Measurements from ENCODE around the gene GALNTL6. TPM values are rescaled to one million over a fixed set of nuclear protein-coding genes. Genes with fewer than 3 reads are reported as not detected.
A peak's percentile ranks its signal among the peaks of the same experiment; 100 is the strongest.

Gene GALNTL6
- total and polyA plus RNA-seq, 9 of the 15 experiments (the other 6 are each of a cell fraction or from before 2014, with no cell fraction given), result 0.18 to 0.50 (median 0.29) TPM

DNA sequence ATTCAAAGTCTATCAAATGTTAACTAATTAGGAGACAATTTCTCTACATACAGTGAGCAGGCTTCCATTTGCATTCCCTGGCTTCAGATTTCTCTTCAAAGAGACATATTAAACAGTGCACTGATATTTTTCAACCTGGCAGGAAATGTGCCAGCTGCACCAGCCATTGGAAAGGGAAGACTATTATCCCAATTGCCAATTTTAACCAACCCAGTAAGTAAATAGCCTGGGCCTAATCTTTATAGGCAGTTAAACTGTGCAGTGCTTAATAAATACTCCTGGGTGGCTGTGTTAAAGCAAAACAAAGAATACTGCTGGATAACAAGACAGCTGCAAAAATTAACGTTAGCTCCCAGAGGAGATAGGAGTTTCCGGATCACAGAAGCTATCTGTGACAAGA, 1243.5 kb downstream of the GALNTL6 start (continued):
- TF ChIP-seq HMGXB4 (CRISPR knock-in tag; IDR thresholded peaks at IDR 0.05), result no peak

DNA sequence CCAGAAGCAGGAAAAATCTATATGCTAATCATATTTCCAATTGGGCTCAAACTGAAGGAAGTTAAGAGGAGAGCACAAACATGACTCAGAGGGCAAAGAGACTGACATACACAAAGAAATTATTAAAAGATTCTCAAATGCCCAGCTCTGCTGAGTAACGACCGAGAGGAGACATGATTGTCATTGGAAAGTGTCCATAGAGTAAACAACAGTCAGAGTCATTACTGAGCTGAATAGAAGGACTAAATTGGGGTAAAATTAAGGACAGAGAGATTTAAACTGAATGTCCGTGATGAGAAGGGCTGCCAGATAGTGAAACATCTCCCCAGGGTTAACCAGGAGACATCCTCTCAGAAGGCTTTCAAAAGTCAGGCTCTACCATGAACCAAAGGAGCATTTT, 1244.2 kb downstream of the GALNTL6 start:
- ChIA-PET POLR2A (interaction anchor here (0.7 to 1.4 kb wide), 3 partner anchors 9 to 34 kb away, joined by 3 to 6 read pairs (median 3); no protein-coding TSS in a partner anchor), CTCF (ENCODE audit: low intra/inter-chr PET ratio) (no interaction called here)
- 16% methylated on average over 3 of the region's 3 CpGs for WGBS (ENCODE audit: insufficient coverage, low coverage, missing lambda C conversion rate)
- DNase-seq (ENCODE audit: extremely low read depth in 1 of 4, low spot score in 3 of 4) (no peak), FAIRE-seq (no peak), ATAC-seq (no peak; the same call in 1 of the 3 replicates)
- H4K20me1 ChIP-seq (replicated peaks; ENCODE audit: control insufficient read depth, insufficient read depth, low read length), result no peaks in the 10 kb centered on the region
- no peak overlapping the region for H3K4me3 ChIP-seq
- peak overlapping the region; percentile 66 for H2AFZ ChIP-seq (ENCODE audit: low read depth, low read length)
- no peaks in the 10 kb centered on the region for H3K27me3 ChIP-seq (ENCODE audit: control insufficient read depth in 2 of 2, insufficient read depth in 2 of 2, low read length in 2 of 2)
- H3K9ac ChIP-seq (ENCODE audit: insufficient read depth in 1 of 2, low read depth in 2 of 2, low read length in 2 of 2), result no peak overlapping the region
- in situ Hi-C loops (cut with MboI) (no loop called here), intact Hi-C loops (cut with micrococcal nuclease) (no loop called here)
- H3K4me1 ChIP-seq (replicated peaks in 1 of 2; ENCODE audit: control insufficient read depth in 2 of 2, insufficient read depth in 2 of 2, low read length in 2 of 2), result peaks cover 0 to 6% of the 10 kb centered on the region in 2 experiments; a peak in 2 of 5 replicates
- no peaks in the 10 kb centered on the region for H3K79me2 ChIP-seq (ENCODE audit: control insufficient read depth, insufficient read depth, low read length)
- H3K27ac ChIP-seq (ENCODE audit: extremely low read depth, low read depth, low read length), result no peak overlapping the region
- no peak overlapping the region for H3K4me2 ChIP-seq (ENCODE audit: insufficient read depth, low read length)
- no peaks in the 10 kb centered on the region for H3K9me3 ChIP-seq (replicated peaks; ENCODE audit: control insufficient read depth, insufficient read depth, low read depth, low read length)
- H3K9me1 ChIP-seq (ENCODE audit: control insufficient read depth, insufficient read depth, low read length), result no peaks in the 10 kb centered on the region
- no TSS peak for BruUV-seq (replicated peaks)
- H3K36me3 ChIP-seq (ENCODE audit: control insufficient read depth, insufficient read depth, low read length), result no peaks in the 10 kb centered on the region
- TF ChIP-seq L3MBTL2 (IDR thresholded peaks at IDR 0.05) (no peak), FOXK1 (CRISPR knock-in tag; IDR thresholded peaks at IDR 0.05; ENCODE audit: borderline replicate concordance) (no peak), BHLHE40 (IDR thresholded peaks at IDR 0.05; ENCODE audit: low read length) (no peak), ZNF3 (CRISPR knock-in tag; IDR thresholded peaks at IDR 0.05) (no peak), KLF6 (CRISPR knock-in tag; IDR thresholded peaks at IDR 0.05; ENCODE audit: borderline replicate concordance) (no peak), MIER1 (IDR thresholded peaks at IDR 0.05; ENCODE audit: low read depth) (no peak), ZNF165 (CRISPR knock-in tag; IDR thresholded peaks at IDR 0.05; ENCODE audit: borderline replicate concordance) (no peak), EGR1 (conservative IDR thresholded peaks at IDR 0.05) (no peak), ETV6 (IDR thresholded peaks at IDR 0.05; ENCODE audit: borderline replicate concordance in 1 of 2, low read depth in 2 of 2, low read length in 1 of 2) (no peak), ETV6 (CRISPR knock-in tag; IDR thresholded peaks at IDR 0.05; ENCODE audit: borderline replicate concordance) (no peak), NR3C1 (CRISPR knock-in tag; IDR thresholded peaks at IDR 0.05) (no peak), ARNT (IDR thresholded peaks at IDR 0.05) (no peak), FOXA1 (IDR thresholded peaks at IDR 0.05; ENCODE audit: borderline replicate concordance) (no peak), DACH1 (IDR thresholded peaks at IDR 0.05; ENCODE audit: partially characterized antibody) (no peak)
- TF ChIP-seq, protein P1, sequence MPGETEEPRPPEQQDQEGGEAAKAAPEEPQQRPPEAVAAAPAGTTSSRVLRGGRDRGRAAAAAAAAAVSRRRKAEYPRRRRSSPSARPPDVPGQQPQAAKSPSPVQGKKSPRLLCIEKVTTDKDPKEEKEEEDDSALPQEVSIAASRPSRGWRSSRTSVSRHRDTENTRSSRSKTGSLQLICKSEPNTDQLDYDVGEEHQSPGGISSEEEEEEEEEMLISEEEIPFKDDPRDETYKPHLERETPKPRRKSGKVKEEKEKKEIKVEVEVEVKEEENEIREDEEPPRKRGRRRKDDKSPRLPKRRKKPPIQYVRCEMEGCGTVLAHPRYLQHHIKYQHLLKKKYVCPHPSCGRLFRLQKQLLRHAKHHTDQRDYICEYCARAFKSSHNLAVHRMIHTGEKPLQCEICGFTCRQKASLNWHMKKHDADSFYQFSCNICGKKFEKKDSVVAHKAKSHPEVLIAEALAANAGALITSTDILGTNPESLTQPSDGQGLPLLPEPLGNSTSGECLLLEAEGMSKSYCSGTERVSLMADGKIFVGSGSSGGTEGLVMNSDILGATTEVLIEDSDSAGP (CRISPR knock-in tag; IDR thresholded peaks at IDR 0.05), result no peak

All from K562 (cell line).